T-helper 22 cell (primary cell): ENCODE results near the gene AKAP12.
A peak's percentile ranks its signal among the peaks of the same experiment; 100 is the strongest.
"Not testable (repeated sequence)": the region's sequence is repeated elsewhere in the genome, so short reads cannot be mapped to it uniquely, and the experiment has no call there.

Source experiments
- DNase-seq: peaks from one replicate; pipeline ENCODE4 v3.0.0-alpha.2; 2020; ENCODE audit warnings: low read depth

Gene AKAP12

GRCh38 chr6:151310852-151311767 is 71.3 kb downstream of the AKAP12 start:
- DNase-seq = no peak

GRCh38 chr6:151313066-151313491 is 73.3 kb downstream of the AKAP12 start:
- DNase-seq = no peak

GRCh38 chr6:151315661-151316060 is 75.9 kb downstream of the AKAP12 start:
- DNase-seq = not testable (repeated sequence)

- DNase-seq = no peak
Observed at GRCh38 chr6:151317103-151317994, 77.6 kb downstream of the AKAP12 start.

GRCh38 chr6:151317995-151318365 is 78.2 kb downstream of the AKAP12 start:
- DNase-seq = no peak

GRCh38 chr6:151320140-151320539 is 80.4 kb downstream of the AKAP12 start:
- DNase-seq = no peak

GRCh38 chr6:151321438-151321837 is 81.7 kb downstream of the AKAP12 start:
- no peak for DNase-seq

GRCh38 chr6:151322570-151322969 is 82.8 kb downstream of the AKAP12 start:
- no peak for DNase-seq

- DNase-seq = peak; percentile 23
Observed at GRCh38 chr6:151323791-151324487, 84.2 kb downstream of the AKAP12 start.

GRCh38 chr6:151324488-151324825 is 84.7 kb downstream of the AKAP12 start:
- DNase-seq = no peak

GRCh38 chr6:151325075-151326050 is 85.6 kb downstream of the AKAP12 start:
- no peak for DNase-seq

GRCh38 chr6:151326116-151326825 is 86.5 kb downstream of the AKAP12 start:
- DNase-seq = no peak

- no peak for DNase-seq
Observed at GRCh38 chr6:151327101-151327500, 87.3 kb downstream of the AKAP12 start.

GRCh38 chr6:151330130-151330696 is 90.4 kb downstream of the AKAP12 start:
- no peak for DNase-seq

- DNase-seq = no peak
Observed at GRCh38 chr6:151335930-151336329, 96.2 kb downstream of the AKAP12 start.

GRCh38 chr6:151338651-151339200 is 99.0 kb downstream of the AKAP12 start:
- no peak for DNase-seq

GRCh38 chr6:151339369-151339768 is 99.6 kb downstream of the AKAP12 start:
- no peak for DNase-seq

- DNase-seq = no peak
Observed at GRCh38 chr6:151340219-151340978, 100.6 kb downstream of the AKAP12 start.
